Measurements from ENCODE around the gene BIRC2. TPM values are rescaled to one million over a fixed set of nuclear protein-coding genes. Genes with fewer than 3 reads are reported as not detected.

Gene BIRC2
- total and polyA plus RNA-seq, 9 donors = 23.7 to 57.8 (median 33.6) TPM

DNA sequence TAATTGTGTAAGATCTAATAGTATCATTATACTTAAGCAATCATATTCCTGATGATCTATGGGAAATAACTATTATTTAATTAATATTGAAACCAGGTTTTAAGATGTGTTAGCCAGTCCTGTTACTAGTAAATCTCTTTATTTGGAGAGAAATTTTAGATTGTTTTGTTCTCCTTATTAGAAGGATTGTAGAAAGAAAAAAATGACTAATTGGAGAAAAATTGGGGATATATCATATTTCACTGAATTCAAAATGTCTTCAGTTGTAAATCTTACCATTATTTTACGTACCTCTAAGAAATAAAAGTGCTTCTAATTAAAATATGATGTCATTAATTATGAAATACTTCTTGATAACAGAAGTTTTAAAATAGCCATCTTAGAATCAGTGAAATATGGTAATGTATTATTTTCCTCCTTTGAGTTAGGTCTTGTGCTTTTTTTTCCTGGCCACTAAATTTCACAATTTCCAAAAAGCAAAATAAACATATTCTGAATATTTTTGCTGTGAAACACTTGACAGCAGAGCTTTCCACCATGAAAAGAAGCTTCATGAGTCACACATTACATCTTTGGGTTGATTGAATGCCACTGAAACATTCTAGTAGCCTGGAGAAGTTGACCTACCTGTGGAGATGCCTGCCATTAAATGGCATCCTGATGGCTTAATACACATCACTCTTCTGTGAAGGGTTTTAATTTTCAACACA, 23.3 kb upstream of the BIRC2 start:
- intact Hi-C loops (cut with DNase I) = no loop called here

DNA sequence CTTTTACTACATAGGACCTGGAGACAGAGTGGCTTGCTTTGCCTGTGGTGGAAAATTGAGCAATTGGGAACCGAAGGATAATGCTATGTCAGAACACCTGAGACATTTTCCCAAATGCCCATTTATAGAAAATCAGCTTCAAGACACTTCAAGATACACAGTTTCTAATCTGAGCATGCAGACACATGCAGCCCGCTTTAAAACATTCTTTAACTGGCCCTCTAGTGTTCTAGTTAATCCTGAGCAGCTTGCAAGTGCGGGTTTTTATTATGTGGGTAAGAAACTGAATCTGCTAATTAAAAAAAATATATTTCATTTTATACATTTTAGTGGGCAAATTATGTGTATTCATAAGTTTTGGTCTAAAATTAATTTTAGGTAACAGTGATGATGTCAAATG, 21.9 kb upstream of the BIRC2 start:
- intact Hi-C loops (cut with DNase I) = no loop called here
- Histone ChIP-seq H3K4me1 (ENCODE audit: insufficient read depth) (no peaks in the 10 kb centered on the region), H3K4me3 (no peak overlapping the region), H3K27ac (no peak overlapping the region), H3K27me3 (no peaks in the 10 kb centered on the region), H3K36me3 (no peaks in the 10 kb centered on the region), H3K9me3 (no peaks in the 10 kb centered on the region)
- TF ChIP-seq EP300 (IDR thresholded peaks at IDR 0.05) = no peak
- 83 to 86% (median 85%) methylated on average over 3 of the region's 3 CpGs for WGBS, 3 donors
- DNase-seq = no peak

More for the DNA sequence above, 23.3 kb upstream of the BIRC2 start:
- Histone ChIP-seq H3K9me3 (no peaks in the 10 kb centered on the region), H3K27me3 (no peaks in the 10 kb centered on the region), H3K36me3 (no peaks in the 10 kb centered on the region), H3K4me1 (ENCODE audit: insufficient read depth) (no peaks in the 10 kb centered on the region), H3K27ac (no peak overlapping the region), H3K4me3 (no peak overlapping the region)
- DNase-seq = no peak
- 74 to 93% (median 93%) methylated on average over 1 of the region's 1 CpG for WGBS, 3 donors
- no peak for TF ChIP-seq POLR2A (IDR thresholded peaks at IDR 0.05)
- TF ChIP-seq, protein P1, sequence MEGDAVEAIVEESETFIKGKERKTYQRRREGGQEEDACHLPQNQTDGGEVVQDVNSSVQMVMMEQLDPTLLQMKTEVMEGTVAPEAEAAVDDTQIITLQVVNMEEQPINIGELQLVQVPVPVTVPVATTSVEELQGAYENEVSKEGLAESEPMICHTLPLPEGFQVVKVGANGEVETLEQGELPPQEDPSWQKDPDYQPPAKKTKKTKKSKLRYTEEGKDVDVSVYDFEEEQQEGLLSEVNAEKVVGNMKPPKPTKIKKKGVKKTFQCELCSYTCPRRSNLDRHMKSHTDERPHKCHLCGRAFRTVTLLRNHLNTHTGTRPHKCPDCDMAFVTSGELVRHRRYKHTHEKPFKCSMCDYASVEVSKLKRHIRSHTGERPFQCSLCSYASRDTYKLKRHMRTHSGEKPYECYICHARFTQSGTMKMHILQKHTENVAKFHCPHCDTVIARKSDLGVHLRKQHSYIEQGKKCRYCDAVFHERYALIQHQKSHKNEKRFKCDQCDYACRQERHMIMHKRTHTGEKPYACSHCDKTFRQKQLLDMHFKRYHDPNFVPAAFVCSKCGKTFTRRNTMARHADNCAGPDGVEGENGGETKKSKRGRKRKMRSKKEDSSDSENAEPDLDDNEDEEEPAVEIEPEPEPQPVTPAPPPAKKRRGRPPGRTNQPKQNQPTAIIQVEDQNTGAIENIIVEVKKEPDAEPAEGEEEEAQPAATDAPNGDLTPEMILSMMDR (IDR thresholded peaks at IDR 0.05) = no peak
- no peak for TF ChIP-seq EP300 (IDR thresholded peaks at IDR 0.05)

GRCh38 chr11:102328748-102329147, 18.3 kb upstream of the BIRC2 start:
- Histone ChIP-seq H3K9me3 (no peaks in the 10 kb centered on the region), H3K27ac (no peak overlapping the region), H3K4me1 (ENCODE audit: insufficient read depth) (no peaks in the 10 kb centered on the region), H3K4me3 (no peak overlapping the region), H3K27me3 (no peaks in the 10 kb centered on the region), H3K36me3 (no peaks in the 10 kb centered on the region)
- no peak for TF ChIP-seq EP300 (IDR thresholded peaks at IDR 0.05)
- TF ChIP-seq POLR2A (IDR thresholded peaks at IDR 0.05) = no peak
- TF ChIP-seq, protein P1 (IDR thresholded peaks at IDR 0.05) = no peak
- no peak for DNase-seq
- WGBS, 3 donors = 96 to 100% (median 98%) methylated on average over 1 of the region's 1 CpG
- intact Hi-C loops (cut with DNase I) = no loop called here

- H3K4me3 ChIP-seq = no peak overlapping the region
- H3K9me3 ChIP-seq = no peaks in the 10 kb centered on the region
- H3K27me3 ChIP-seq = no peaks in the 10 kb centered on the region
- no peak overlapping the region for H3K27ac ChIP-seq
- intact Hi-C loops (cut with DNase I) = no loop called here
- H3K36me3 ChIP-seq = no peaks in the 10 kb centered on the region
- no peaks in the 10 kb centered on the region for H3K4me1 ChIP-seq (ENCODE audit: insufficient read depth)
- TF ChIP-seq EP300 (IDR thresholded peaks at IDR 0.05) = no peak
- no peak for TF ChIP-seq POLR2A (IDR thresholded peaks at IDR 0.05)
- TF ChIP-seq, protein P1 (IDR thresholded peaks at IDR 0.05) = no peak
- DNase-seq = no peak
Observed at GRCh38 chr11:102330231-102330630, 16.8 kb upstream of the BIRC2 start.

GRCh38 chr11:102331341-102331740, 15.7 kb upstream of the BIRC2 start:
- TF ChIP-seq EP300 (IDR thresholded peaks at IDR 0.05) (no peak), POLR2A (IDR thresholded peaks at IDR 0.05) (no peak)
- no peaks in the 10 kb centered on the region for H3K27me3 ChIP-seq
- 79 to 88% (median 86%) methylated on average over 2 of the region's 2 CpGs for WGBS, 3 donors
- H3K36me3 ChIP-seq = no peaks in the 10 kb centered on the region
- H3K27ac ChIP-seq = no peak overlapping the region
- no peaks in the 10 kb centered on the region for H3K4me1 ChIP-seq (ENCODE audit: insufficient read depth)
- H3K4me3 ChIP-seq = no peak overlapping the region
- intact Hi-C loops (cut with DNase I) = no loop called here
- H3K9me3 ChIP-seq = no peaks in the 10 kb centered on the region
- no peak for DNase-seq
